H1 (cell line): ENCODE measurements around the gene MCTS1. TPM values are rescaled to one million over a fixed set of nuclear protein-coding genes. Genes with fewer than 3 reads are reported as not detected.

Source experiments
- ATF2 ChIP-seq: IDR thresholded peaks from 2 replicates; pipeline ENCODE4 v1.6.1; 2012; ENCODE audit warnings: low read length, inconsistent platforms
- EP300 ChIP-seq, 2 experiments: IDR thresholded peaks; 1 replicate in 1 of 2; 2 replicates in 1 of 2; pipeline ENCODE4 v1.6.1; 2011 to 2012; ENCODE audit warnings: low read depth in 2 of 2, low read length in 2 of 2, mild to moderate bottlenecking in 2 of 2, borderline replicate concordance in 1 of 2, inconsistent platforms in 1 of 2, moderate library complexity in 1 of 2
- MAFK ChIP-seq: IDR thresholded peaks from 2 replicates; pipeline ENCODE4 v1.6.1; 2012; ENCODE audit warnings: low read depth, mild to moderate bottlenecking, improper control_type of control experiment, low read length
- POU5F1 ChIP-seq: IDR thresholded peaks from 2 replicates; pipeline ENCODE4 v1.6.1; 2011; ENCODE audit warnings: low read depth, mild to moderate bottlenecking, low read length, moderate library complexity
- RNF2 ChIP-seq: fragments of 200-900, 300-1000 bp; sonication (generic); IDR thresholded peaks from 2 replicates; pipeline ENCODE4 v1.7.1; 2016; ENCODE audit warnings: borderline replicate concordance, low read depth, mild to moderate bottlenecking, antibody characterized with exemption, low read length; ENCODE audit not compliant: poor library complexity, severe bottlenecking; ENCODE audit errors: missing control alignments
- polyA plus RNA-seq, 7 experiments: library from polyadenylated mRNA; depleted of rRNA in 3 of 7; stranded (reverse) in 5 of 7; unstranded in 2 of 7; fragments of >200 nt in 5 of 7; fragments of 200-250 nt in 2 of 7; gene quantifications; 1 replicate in 5 of 7; 2 replicates in 1 of 7; 4 replicates in 1 of 7; pipeline versions ENCODE4 v1.2.1 to v1.2.3, GENCODE V29; 2011 to 2013; ENCODE audit warnings: missing spikeins in 2 of 7, mixed read lengths in 2 of 7
- total RNA-seq: library from RNA; stranded (reverse); fragmentation: NEBNext Ultra II Directional; extraction: Animal tissue kit (Norgen Biotek cat#: 25700); gene quantifications from 2 replicates; pipeline ENCODE4 v1.2.1, GENCODE V29; 2021
- TF ChIP-seq, protein P1 (sequence below): IDR thresholded peaks from 2 replicates; pipeline ENCODE4 v1.6.1; 2012; ENCODE audit warnings: inconsistent platforms

MCTS1 gene
- total and polyA plus RNA-seq, 2 of the 8 experiments (the other 6 are each of a cell fraction or from before 2014, with no cell fraction given), result 19.2 to 31.6 TPM

DNA sequence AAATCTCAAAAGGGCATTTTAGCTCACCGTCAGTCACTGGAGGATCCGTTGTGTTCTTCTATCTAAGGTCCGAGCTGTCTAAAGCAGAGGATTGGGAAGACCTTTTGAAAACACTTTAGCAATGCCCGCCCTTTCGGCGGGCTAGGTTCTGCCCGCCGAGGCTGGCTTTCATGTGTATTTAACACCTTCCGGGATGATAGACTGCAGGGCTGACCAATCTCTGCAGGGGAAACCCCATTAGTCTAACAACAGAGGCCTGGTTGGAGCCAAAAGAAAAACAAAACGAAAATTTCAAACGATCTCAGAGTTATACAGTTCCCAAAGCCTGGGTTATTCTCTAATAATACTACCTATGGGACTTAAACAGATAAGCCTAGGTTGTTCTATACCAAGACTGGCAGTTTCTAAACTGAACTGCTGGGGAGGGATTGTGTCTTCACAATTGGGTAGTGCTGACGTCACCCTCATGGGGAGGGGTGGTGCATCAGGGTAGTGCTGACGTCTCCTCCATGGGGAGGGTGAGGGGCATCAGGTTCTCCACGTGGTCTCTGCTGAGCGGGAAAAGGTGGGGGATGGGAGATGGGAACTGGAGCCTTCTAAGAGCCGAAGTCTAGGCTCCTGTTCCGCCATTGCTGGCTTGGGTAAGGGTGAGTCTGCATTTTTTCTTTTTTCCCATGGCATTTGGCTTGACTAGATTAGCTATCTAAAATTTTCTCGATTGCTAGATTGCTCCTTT, 28.4 kb upstream of the MCTS1 start (continued):
- no peak for TF ChIP-seq EP300 (IDR thresholded peaks at IDR 0.05; ENCODE audit: borderline replicate concordance in 1 of 2, low read depth in 2 of 2, low read length in 2 of 2)
- peak; percentile 3; the same call in 1 of the 2 replicates for TF ChIP-seq MAFK
- TF ChIP-seq RNF2, result no peak
- TF ChIP-seq, protein P1, sequence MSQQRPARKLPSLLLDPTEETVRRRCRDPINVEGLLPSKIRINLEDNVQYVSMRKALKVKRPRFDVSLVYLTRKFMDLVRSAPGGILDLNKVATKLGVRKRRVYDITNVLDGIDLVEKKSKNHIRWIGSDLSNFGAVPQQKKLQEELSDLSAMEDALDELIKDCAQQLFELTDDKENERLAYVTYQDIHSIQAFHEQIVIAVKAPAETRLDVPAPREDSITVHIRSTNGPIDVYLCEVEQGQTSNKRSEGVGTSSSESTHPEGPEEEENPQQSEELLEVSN, result peak; percentile 99
- no peak for TF ChIP-seq ATF2
- TF ChIP-seq POU5F1, result no peak
